ENCODE results near the gene FOXC2. TPM values are rescaled to one million over a fixed set of nuclear protein-coding genes. Genes with fewer than 3 reads are reported as not detected.

Gene FOXC2
- total and polyA plus RNA-seq, 9 of the 15 experiments (the other 6 are each of a cell fraction or from before 2014, with no cell fraction given) = 0.01 to 0.11 (median 0.10) TPM; not detected in 5

GRCh38 chr16:86608301-86608747, 41.7 kb downstream of the FOXC2 start:
- DNase-seq (ENCODE audit: extremely low read depth in 1 of 4, low spot score in 3 of 4) (no peak), FAIRE-seq (no peak), ATAC-seq (no peak)
- TF ChIP-seq PHF8 (IDR thresholded peaks at IDR 0.05; ENCODE audit: borderline replicate concordance, low read length) (no peak), MED1 (CRISPR knock-in tag; IDR thresholded peaks at IDR 0.05; ENCODE audit: borderline replicate concordance) (no peak), EP300 (IDR thresholded peaks at IDR 0.05; ENCODE audit: low read length) (no peak), PTTG1 (tag; IDR thresholded peaks at IDR 0.05; ENCODE audit: low read depth) (no peak), CAMTA2 (CRISPR knock-in tag; conservative IDR thresholded peaks at IDR 0.05) (no peak), ZNF347 (CRISPR knock-in tag; IDR thresholded peaks at IDR 0.05; ENCODE audit: low read depth) (no peak), HNRNPK (IDR thresholded peaks at IDR 0.05; ENCODE audit: low read depth, low read length, poor library complexity, severe bottlenecking) (no peak), ERF (CRISPR knock-in tag; IDR thresholded peaks at IDR 0.05) (no peak), TBP (optimal IDR thresholded peaks at IDR 0.05; ENCODE audit: low read depth, low read length) (no peak), TAF1 (IDR thresholded peaks at IDR 0.05; ENCODE audit: control insufficient read depth, extremely low read depth, insufficient read depth, low read length, severe bottlenecking) (no peak)
- Histone ChIP-seq H3K4me3 (no peak overlapping the region), H2AFZ (ENCODE audit: low read depth, low read length) (no peak overlapping the region), H3K9me1 (ENCODE audit: control insufficient read depth, insufficient read depth, low read length) (no peaks in the 10 kb centered on the region), H3K79me2 (ENCODE audit: control insufficient read depth, insufficient read depth, low read length) (no peaks in the 10 kb centered on the region), H3K27ac (ENCODE audit: extremely low read depth, low read depth, low read length) (no peak overlapping the region), H3K36me3 (ENCODE audit: control insufficient read depth, insufficient read depth, low read length) (no peaks in the 10 kb centered on the region), H3K9me3 (replicated peaks; ENCODE audit: control insufficient read depth, insufficient read depth, low read depth, low read length) (no peaks in the 10 kb centered on the region), H3K4me1 (replicated peaks in 1 of 2; ENCODE audit: control insufficient read depth in 2 of 2, insufficient read depth in 2 of 2, low read length in 2 of 2) (no peaks in the 10 kb centered on the region), H3K9ac (ENCODE audit: insufficient read depth in 1 of 2, low read depth in 2 of 2, low read length in 2 of 2) (no peak overlapping the region), H3K4me2 (ENCODE audit: insufficient read depth, low read length) (no peak overlapping the region), H3K27me3 (ENCODE audit: control insufficient read depth in 2 of 2, insufficient read depth in 2 of 2, low read length in 2 of 2) (peaks cover 7 to 20% of the 10 kb centered on the region in 2 experiments; a peak in 4 of 5 replicates), H4K20me1 (replicated peaks; ENCODE audit: control insufficient read depth, insufficient read depth, low read length) (no peaks in the 10 kb centered on the region)
- intact Hi-C loops (cut with micrococcal nuclease) = no loop called here
- POLR2A ChIA-PET = no interaction called here
- WGBS (ENCODE audit: insufficient coverage, low coverage, missing lambda C conversion rate) = 3% methylated on average over 2 of the region's 2 CpGs
- CTCF ChIA-PET (ENCODE audit: low intra/inter-chr PET ratio) = no interaction called here
- in situ Hi-C loops (cut with MboI) = no loop called here
- BruUV-seq (replicated peaks) = no TSS peak
